Stomach (tissue), 4 donors: ENCODE data around the gene ITFG2.
"Not testable (repeated sequence)": the region's sequence is repeated elsewhere in the genome, so short reads cannot be mapped to it uniquely, and the experiment has no call there.

ENCODE experiments used
- CTCF ChIP-seq, 7 experiments: fragments of 450-650 bp in 4 of 7; fragments of 200-600 bp in 3 of 7; sonication (generic) in 3 of 7; IDR thresholded peaks; one replicate each; pipeline ENCODE4 v1.5.1; 2016 to 2019; ENCODE audit warnings: antibody characterized with exemption in 7 of 7, control low read depth in 2 of 7, mild to moderate bottlenecking in 1 of 7
- EP300 ChIP-seq: sonication (generic); formaldehyde crosslinking; IDR thresholded peaks from one replicate; pipeline ENCODE4 v1.6.1; 2017; ENCODE audit warnings: antibody characterized with exemption
- POLR2A ChIP-seq, 4 donors: fragments of 450-650 bp; IDR thresholded peaks; one replicate each; pipeline ENCODE4 v1.6.1; 2016; ENCODE audit warnings: antibody characterized with exemption in 4 of 4, control low read depth in 2 of 4, mild to moderate bottlenecking in 1 of 4, moderate library complexity in 1 of 4

GRCh38 chr12:2863402-2863801 is 50.9 kb downstream of the ITFG2 start:
- TF ChIP-seq CTCF (IDR thresholded peaks at IDR 0.05); POLR2A (IDR thresholded peaks at IDR 0.05); EP300: not testable (repeated sequence)
